Activated B cell treated with CpG ODN at 0.5 μM for 24 hours (primary cell): Measurements from ENCODE around the gene BCL3. TPM values are rescaled to one million over a fixed set of nuclear protein-coding genes. Genes with fewer than 3 reads are reported as not detected.

ENCODE experiments used
- ATAC-seq: fragments of 200-7000 bp; cut with Tn5 transposase; one replicate; pipeline ENCODE4 v1.10.0; 2021; ENCODE audit warnings: low read depth, mild to moderate bottlenecking, moderate library complexity
- CTCF ChIA-PET: fragments of 350-600 bp; sonication (Branson Sonifier 250); formaldehyde crosslinking; loops from one replicate; lab custom pipeline; 2021; ENCODE audit warnings: antibody characterized with exemption; lab: Charles Lee
- POLR2A ChIA-PET: fragments of 350-600 bp; sonication (Branson Sonifier 250); formaldehyde crosslinking; loops from one replicate; lab custom pipeline; 2021; ENCODE audit warnings: antibody characterized with exemption; lab: Charles Lee
- DNase-seq: peaks from one replicate; pipeline ENCODE4 v3.0.0; 2022
- H3K27ac Mint-ChIP-seq: one replicate; pipeline ENCODE4 v1.8.0; 2020; ENCODE audit warnings: mixed read lengths
- H3K27me3 Mint-ChIP-seq: one replicate; pipeline ENCODE4 v1.8.0; 2021; ENCODE audit warnings: mixed read lengths
- H3K36me3 Mint-ChIP-seq: one replicate; pipeline ENCODE4 v1.8.0; 2021; ENCODE audit warnings: low read depth, mixed read lengths
- H3K4me1 Mint-ChIP-seq: one replicate; pipeline ENCODE4 v1.8.0; 2021; ENCODE audit warnings: mixed read lengths
- H3K4me3 Mint-ChIP-seq: one replicate; pipeline ENCODE4 v1.8.0; 2020; ENCODE audit warnings: mild to moderate bottlenecking, mixed read lengths
- H3K9me3 Mint-ChIP-seq: one replicate; pipeline ENCODE4 v1.8.0; 2020; ENCODE audit warnings: mixed read lengths
- CTCF ChIP-seq: fragments of 200-600 bp; IDR thresholded peaks from one replicate; pipeline ENCODE4 v1.8.0; 2022; ENCODE audit warnings: antibody characterized with exemption, mild to moderate bottlenecking
- intact Hi-C: fragments of 100-400 bp; cut with micrococcal nuclease; formaldehyde crosslinking; loops from one replicate; pipeline ENCODE4 v1.15.1; 2024
- total RNA-seq: library from RNA; stranded (reverse); gene quantifications from 2 replicates; pipeline ENCODE4 v1.2.3, GENCODE V29; 2022

The BCL3 gene
- total RNA-seq, 1 donor from 2014 or later: 149 TPM

- POLR2A ChIA-PET: no interaction called here
- Mint-ChIP-seq H3K27me3 (peaks cover 12% of the 10 kb centered on the region), H3K36me3 (no peaks in the 10 kb centered on the region), H3K4me3 (no peak overlapping the region), H3K4me1 (no peaks in the 10 kb centered on the region), H3K9me3 (no peaks in the 10 kb centered on the region), H3K27ac (no peak overlapping the region)
- TF ChIP-seq CTCF: no peak
- CTCF ChIA-PET: no interaction called here
- no peak for ATAC-seq
- DNase-seq: no peak
- intact Hi-C loops: no loop called here
These were observed 45.0 kb upstream of the BCL3 start for GRCh38 chr19:44703336-44704078.

GRCh38 chr19:44704982-44705381 lies 43.5 kb upstream of the BCL3 start:
- Mint-ChIP-seq H3K4me3 (no peak overlapping the region), H3K27me3 (peaks cover 11% of the 10 kb centered on the region), H3K4me1 (no peaks in the 10 kb centered on the region), H3K27ac (no peak overlapping the region), H3K36me3 (no peaks in the 10 kb centered on the region), H3K9me3 (no peaks in the 10 kb centered on the region)
- ATAC-seq (no peak), DNase-seq (no peak)
- intact Hi-C loops: no loop called here
- CTCF ChIA-PET: interaction anchor here (1.0 kb wide), 1 partner anchor 19 kb away, joined by 3 read pairs; no protein-coding TSS in a partner anchor
- TF ChIP-seq CTCF: no peak
- POLR2A ChIA-PET: no interaction called here

- ChIA-PET CTCF (interaction anchor here (1.0 kb wide), 1 partner anchor 19 kb away, joined by 3 read pairs; no protein-coding TSS in a partner anchor), POLR2A (no interaction called here)
- no peak for TF ChIP-seq CTCF
- no peaks in the 10 kb centered on the region for H3K4me1 Mint-ChIP-seq
- DNase-seq: no peak
- H3K27me3 Mint-ChIP-seq: peaks cover 14% of the 10 kb centered on the region
- no peaks in the 10 kb centered on the region for H3K36me3 Mint-ChIP-seq
- ATAC-seq: no peak
- intact Hi-C loops: no loop called here
- no peaks in the 10 kb centered on the region for H3K9me3 Mint-ChIP-seq
- H3K4me3 Mint-ChIP-seq: no peak overlapping the region
- H3K27ac Mint-ChIP-seq: no peak overlapping the region
These were observed 43.0 kb upstream of the BCL3 start for GRCh38 chr19:44705502-44706010.

- H3K27me3 Mint-ChIP-seq: peaks cover 19% of the 10 kb centered on the region
- ChIA-PET CTCF (no interaction called here), POLR2A (no interaction called here)
These were observed 41.8 kb upstream of the BCL3 start for GRCh38 chr19:44706506-44707236.

More at GRCh38 chr19:44706506-44707236, 41.8 kb upstream of the BCL3 start:
- DNase-seq: no peak
- no peaks in the 10 kb centered on the region for H3K9me3 Mint-ChIP-seq
- no peak overlapping the region for H3K4me3 Mint-ChIP-seq
- no peaks in the 10 kb centered on the region for H3K4me1 Mint-ChIP-seq
- ATAC-seq: no peak
- intact Hi-C loops: no loop called here
- no peak overlapping the region for H3K27ac Mint-ChIP-seq
- TF ChIP-seq CTCF: no peak
- no peaks in the 10 kb centered on the region for H3K36me3 Mint-ChIP-seq
